ENCODE data around the gene CRYGN.

DNA sequence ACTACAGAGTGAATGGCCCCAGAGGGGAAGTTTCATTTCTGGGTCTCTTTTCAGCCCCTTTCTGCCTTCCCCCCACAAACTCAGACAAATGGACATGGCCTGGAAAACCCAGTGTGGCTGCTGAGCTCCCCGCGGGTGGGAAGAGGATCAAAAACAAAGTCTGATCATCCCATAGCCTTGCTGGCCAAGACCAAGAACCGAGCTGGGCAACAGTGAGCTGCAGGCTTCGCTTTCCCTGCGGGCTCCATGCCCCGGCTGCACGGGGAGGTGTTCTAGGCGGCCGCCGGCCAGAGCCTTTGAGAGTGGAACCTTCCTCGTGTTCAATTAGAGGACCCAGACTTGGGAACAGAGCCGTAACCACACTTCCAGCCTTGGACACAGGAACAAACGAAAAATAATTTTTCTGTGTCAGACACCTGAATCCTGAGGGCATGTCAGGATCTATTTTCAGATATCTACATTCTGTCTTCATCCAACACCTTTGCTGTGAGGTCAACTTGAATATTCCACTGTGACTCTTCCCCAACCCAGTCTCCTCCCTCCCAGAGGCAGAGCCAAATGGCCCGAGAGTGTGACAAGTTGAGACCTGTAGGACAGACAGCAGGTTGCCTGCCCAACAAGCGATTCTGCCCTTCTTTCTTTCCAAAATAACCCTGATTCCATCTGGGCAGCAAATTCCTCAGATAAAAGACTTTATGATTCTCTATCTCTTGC is 56.1 kb downstream of the CRYGN start:
- TF ChIP-seq POLR2A (IDR thresholded peaks at IDR 0.05): no peak
- TF ChIP-seq, protein P1, sequence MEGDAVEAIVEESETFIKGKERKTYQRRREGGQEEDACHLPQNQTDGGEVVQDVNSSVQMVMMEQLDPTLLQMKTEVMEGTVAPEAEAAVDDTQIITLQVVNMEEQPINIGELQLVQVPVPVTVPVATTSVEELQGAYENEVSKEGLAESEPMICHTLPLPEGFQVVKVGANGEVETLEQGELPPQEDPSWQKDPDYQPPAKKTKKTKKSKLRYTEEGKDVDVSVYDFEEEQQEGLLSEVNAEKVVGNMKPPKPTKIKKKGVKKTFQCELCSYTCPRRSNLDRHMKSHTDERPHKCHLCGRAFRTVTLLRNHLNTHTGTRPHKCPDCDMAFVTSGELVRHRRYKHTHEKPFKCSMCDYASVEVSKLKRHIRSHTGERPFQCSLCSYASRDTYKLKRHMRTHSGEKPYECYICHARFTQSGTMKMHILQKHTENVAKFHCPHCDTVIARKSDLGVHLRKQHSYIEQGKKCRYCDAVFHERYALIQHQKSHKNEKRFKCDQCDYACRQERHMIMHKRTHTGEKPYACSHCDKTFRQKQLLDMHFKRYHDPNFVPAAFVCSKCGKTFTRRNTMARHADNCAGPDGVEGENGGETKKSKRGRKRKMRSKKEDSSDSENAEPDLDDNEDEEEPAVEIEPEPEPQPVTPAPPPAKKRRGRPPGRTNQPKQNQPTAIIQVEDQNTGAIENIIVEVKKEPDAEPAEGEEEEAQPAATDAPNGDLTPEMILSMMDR (IDR thresholded peaks at IDR 0.05): no peak
